Uterus (tissue), 4 donors: Measurements from ENCODE around the gene SELENOH. TPM values are rescaled to one million over a fixed set of nuclear protein-coding genes. Genes with fewer than 3 reads are reported as not detected.

Experiments used
- DNase-seq, 2 donors: peaks; one replicate each; pipeline ENCODE4 v3.0.0-alpha.2; 2019 to 2020
- H3K27ac ChIP-seq, 2 donors: fragments of 200-600 bp; sonication (generic); 1 replicate in 1 of 2; 2 replicates in 1 of 2; pipeline ENCODE4 v1.5.1; 2016 to 2018
- H3K27me3 ChIP-seq, 2 donors: fragments of 200-600 bp; sonication (generic); one replicate each; pipeline ENCODE4 v1.5.1; 2018 to 2019; ENCODE audit warnings: control low read depth in 1 of 2
- H3K36me3 ChIP-seq, 2 donors: fragments of 200-600 bp; sonication (generic); one replicate each; pipeline ENCODE4 v1.5.1; 2019; ENCODE audit warnings: control low read depth in 1 of 2
- H3K4me1 ChIP-seq, 2 donors: fragments of 200-600 bp; sonication (generic); one replicate each; pipeline ENCODE4 v1.5.1; 2018 to 2019; ENCODE audit warnings: control low read depth in 1 of 2
- H3K4me3 ChIP-seq, 2 donors: fragments of 200-600 bp; sonication (generic); 1 replicate in 1 of 2; 2 replicates in 1 of 2; pipeline ENCODE4 v1.5.1; 2018 to 2019; ENCODE audit warnings: mild to moderate bottlenecking in 1 of 2
- H3K9me3 ChIP-seq, 2 donors: fragments of 200-600 bp; sonication (generic); one replicate each; pipeline ENCODE4 v1.5.1; 2019; ENCODE audit warnings: control low read depth in 1 of 2
- CTCF ChIP-seq, 4 experiments: fragments of 200-600 bp in 2 of 4; fragments of 450-650 bp in 2 of 4; sonication (generic) in 2 of 4; IDR thresholded peaks; one replicate each; pipeline ENCODE4 v1.5.1; 2016 to 2019; ENCODE audit warnings: antibody characterized with exemption in 4 of 4, mild to moderate bottlenecking in 2 of 4, moderate library complexity in 1 of 4
- POLR2A ChIP-seq, 2 donors: fragments of 450-650 bp; IDR thresholded peaks; one replicate each; pipeline ENCODE4 v1.6.1; 2016; ENCODE audit warnings: antibody characterized with exemption in 2 of 2, mild to moderate bottlenecking in 1 of 2, moderate library complexity in 1 of 2
- intact Hi-C: fragments of 100-400 bp; cut with DNase I; formaldehyde crosslinking; loops from one replicate; pipeline ENCODE4 v1.15.1; 2023; ENCODE audit warnings: low total_unique reads
- total RNA-seq, 4 donors: library from RNA; depleted of rRNA in 3 of 4; stranded (reverse); fragments of >200 nt in 3 of 4; gene quantifications; one replicate each; pipeline versions ENCODE4 v1.1.0 to v1.2.4, GENCODE V29; 2014 to 2023
- donor health status: DM: yes; HTN: yes; CAD: no.

The SELENOH gene
- total RNA-seq, 4 donors from 2014 or later: 78.3 to 475 (median 105) TPM

GRCh38 chr11:57762235-57762861, 21.1 kb downstream of the SELENOH start:
- Histone ChIP-seq H3K4me1 (peaks cover 0 to 4% of the 10 kb centered on the region in 2 donors), H3K36me3 (no peaks in the 10 kb centered on the region), H3K9me3 (no peaks in the 10 kb centered on the region), H3K27me3 (no peaks in the 10 kb centered on the region), H3K27ac (peak overlapping the region; percentile 91 to 97), H3K4me3 (peak overlapping the region; percentile 64 to 67)
- no peak for TF ChIP-seq CTCF (IDR thresholded peaks at IDR 0.05)
- no peak for TF ChIP-seq POLR2A (IDR thresholded peaks at IDR 0.05)
- DNase-seq: peak in 1 of 2 donors; percentile 24
- intact Hi-C loops: no loop called here

- intact Hi-C loops: no loop called here
- DNase-seq: no peak
- peaks cover 0 to 4% of the 10 kb centered on the region in 2 donors for H3K4me1 ChIP-seq
Observed at GRCh38 chr11:57763568-57763967, 22.3 kb downstream of the SELENOH start.

GRCh38 chr11:57764021-57764420, 22.7 kb downstream of the SELENOH start:
- Histone ChIP-seq H3K4me1 (peaks cover 0 to 4% of the 10 kb centered on the region in 2 donors), H3K9me3 (no peaks in the 10 kb centered on the region), H3K27ac (peak overlapping the region; percentile 91 to 97), H3K36me3 (no peaks in the 10 kb centered on the region), H3K27me3 (no peaks in the 10 kb centered on the region), H3K4me3 (peak overlapping the region; percentile 64 to 67)
- TF ChIP-seq POLR2A (IDR thresholded peaks at IDR 0.05): no peak
- TF ChIP-seq CTCF (IDR thresholded peaks at IDR 0.05): no peak
- intact Hi-C loops: no loop called here
- no peak for DNase-seq

More at GRCh38 chr11:57763568-57763967, 22.3 kb downstream of the SELENOH start:
- TF ChIP-seq CTCF (IDR thresholded peaks at IDR 0.05) (peak; percentile 27 to 45 (median 37)), POLR2A (IDR thresholded peaks at IDR 0.05) (no peak)
- peak overlapping the region; percentile 64 to 67 for H3K4me3 ChIP-seq
- peak overlapping the region; percentile 91 to 97 for H3K27ac ChIP-seq
- no peaks in the 10 kb centered on the region for H3K27me3 ChIP-seq
- H3K36me3 ChIP-seq: no peaks in the 10 kb centered on the region
- H3K9me3 ChIP-seq: no peaks in the 10 kb centered on the region

DNA sequence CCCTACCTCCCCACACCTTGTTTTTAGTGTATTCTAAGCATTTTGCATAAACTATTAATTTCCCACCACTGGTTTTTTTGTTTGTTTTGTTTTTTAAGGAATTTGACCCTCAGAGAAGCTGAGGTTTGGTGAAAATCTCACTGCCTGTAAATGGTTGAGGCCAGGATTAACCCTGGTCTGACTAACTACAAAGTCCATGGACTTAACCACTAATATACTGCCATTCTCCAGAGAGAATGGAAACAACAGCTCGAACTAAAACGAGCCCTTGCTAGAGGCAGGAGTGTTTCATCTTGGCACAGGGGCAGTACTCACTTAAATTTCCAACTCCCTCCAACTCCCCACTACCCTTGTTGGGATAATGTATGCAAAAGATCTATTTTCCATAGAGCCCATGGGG, 23.3 kb downstream of the SELENOH start:
- intact Hi-C loops: no loop called here
- Histone ChIP-seq H3K4me3 (peak overlapping the region; percentile 64 to 67), H3K27me3 (no peaks in the 10 kb centered on the region), H3K36me3 (no peaks in the 10 kb centered on the region), H3K9me3 (no peaks in the 10 kb centered on the region), H3K4me1 (peaks cover 0 to 4% of the 10 kb centered on the region in 2 donors), H3K27ac (peak overlapping the region; percentile 91 to 97)
- no peak for TF ChIP-seq CTCF (IDR thresholded peaks at IDR 0.05)
- no peak for DNase-seq

DNA sequence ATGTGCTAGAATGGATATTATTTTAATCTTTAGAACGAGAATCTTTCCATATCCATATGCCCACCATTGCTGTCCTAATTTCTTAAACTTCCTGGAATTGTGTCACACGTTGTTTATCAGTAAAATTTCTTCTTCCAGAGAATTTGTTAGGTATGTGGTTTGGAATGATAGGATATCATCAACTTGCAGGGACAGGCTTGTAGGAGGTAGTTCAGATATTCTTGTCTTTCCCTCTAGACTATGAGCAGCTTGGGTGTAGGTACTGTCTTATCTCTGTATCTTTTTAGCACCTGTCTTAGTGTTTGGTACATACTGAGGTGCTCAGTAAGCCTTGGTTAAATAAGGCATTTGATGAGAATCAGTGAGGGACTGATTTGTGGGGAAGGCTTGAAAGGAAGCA, 23.7 kb downstream of the SELENOH start:
- H3K27ac ChIP-seq: peak overlapping the region; percentile 91 to 97
- H3K36me3 ChIP-seq: no peaks in the 10 kb centered on the region
- DNase-seq: no peak
- no peak for TF ChIP-seq CTCF (IDR thresholded peaks at IDR 0.05)
- no peaks in the 10 kb centered on the region for H3K9me3 ChIP-seq
- no peaks in the 10 kb centered on the region for H3K27me3 ChIP-seq
- intact Hi-C loops: no loop called here
- peaks cover 0 to 4% of the 10 kb centered on the region in 2 donors for H3K4me1 ChIP-seq
- peak overlapping the region in 1 of 2 donors; percentile 67 for H3K4me3 ChIP-seq
